CD14-positive monocyte (primary cell): ENCODE data around the gene CCDC102B. TPM values are rescaled to one million over a fixed set of nuclear protein-coding genes. Genes with fewer than 3 reads are reported as not detected.

Experiments used
- DNase-seq, 3 donors: peaks; one replicate each; pipeline ENCODE4 v3.0.0-alpha.2; 2011 to 2022
- H2AFZ ChIP-seq: 2 replicates; pipeline ENCODE4 v1.6.0; 2012; ENCODE audit warnings: mild to moderate bottlenecking, low read depth, low read length, inconsistent platforms; ENCODE audit not compliant: insufficient read depth, poor library complexity, severe bottlenecking
- H3K27ac ChIP-seq, 2 donors: 1 replicate in 1 of 2; 2 replicates in 1 of 2; pipeline ENCODE4 v1.5.1; 2012 to 2013; ENCODE audit warnings: low read length in 2 of 2, control low read depth in 1 of 2, inconsistent platforms in 1 of 2, low read depth in 1 of 2, mild to moderate bottlenecking in 1 of 2
- H3K27me3 ChIP-seq, 2 donors: one replicate each; pipeline versions ENCODE4 v1.6.0 to v1.6.1; 2011 to 2013; ENCODE audit warnings: low read length in 2 of 2; ENCODE audit not compliant: control insufficient read depth in 2 of 2, insufficient read depth in 2 of 2
- H3K36me3 ChIP-seq, 2 donors: replicated peaks in 1 of 2; 1 replicate in 1 of 2; 2 replicates in 1 of 2; pipeline versions ENCODE4 v1.5.1 to v1.6.1; 2012 to 2013; ENCODE audit warnings: low read length in 2 of 2, control low read depth in 1 of 2, inconsistent platforms in 1 of 2, mild to moderate bottlenecking in 1 of 2; ENCODE audit not compliant: insufficient read depth in 2 of 2, control insufficient read depth in 1 of 2
- H3K4me1 ChIP-seq, 2 donors: 1 replicate in 1 of 2; 2 replicates in 1 of 2; pipeline versions ENCODE4 v1.5.1 to v1.6.1; 2012 to 2013; ENCODE audit warnings: low read length in 2 of 2, control low read depth in 1 of 2, inconsistent platforms in 1 of 2, mild to moderate bottlenecking in 1 of 2, moderate library complexity in 1 of 2; ENCODE audit not compliant: insufficient read depth in 2 of 2, control insufficient read depth in 1 of 2
- H3K4me2 ChIP-seq: replicated peaks from 2 replicates; pipeline ENCODE3; 2012; ENCODE audit warnings: low read length, moderate library complexity, mild to moderate bottlenecking; ENCODE audit not compliant: poor library complexity, severe bottlenecking; ENCODE audit errors: extremely low read depth
- H3K4me3 ChIP-seq, 3 experiments: fragments of 200-600 bp in 1 of 3; sonication (generic) in 1 of 3; replicated peaks in 1 of 3; 1 replicate in 2 of 3; 2 replicates in 1 of 3; pipeline ENCODE4 v1.5.1; 2011 to 2013; ENCODE audit warnings: low read length in 3 of 3, mild to moderate bottlenecking in 3 of 3, control low read depth in 2 of 3, low read depth in 2 of 3, inconsistent platforms in 1 of 3, moderate library complexity in 1 of 3
- H3K79me2 ChIP-seq: 2 replicates; pipeline ENCODE4 v1.6.0; 2012; ENCODE audit warnings: mild to moderate bottlenecking, control low read depth, inconsistent platforms, low read length, moderate library complexity; ENCODE audit not compliant: insufficient read depth
- H3K9ac ChIP-seq: 2 replicates; pipeline ENCODE4 v1.6.0; 2017; ENCODE audit warnings: low read length, mild to moderate bottlenecking; ENCODE audit not compliant: insufficient read depth, poor library complexity, severe bottlenecking
- H3K9me3 ChIP-seq, 2 donors: replicated peaks in 1 of 2; 1 replicate in 1 of 2; 2 replicates in 1 of 2; pipeline versions ENCODE4 v1.5.1 to v1.6.1; 2012 to 2013; ENCODE audit warnings: low read length in 2 of 2, control low read depth in 1 of 2; ENCODE audit not compliant: control insufficient read depth in 1 of 2, insufficient read depth in 1 of 2
- H4K20me1 ChIP-seq: 2 replicates; pipeline ENCODE4 v1.6.0; 2012; ENCODE audit warnings: mild to moderate bottlenecking, low read length, control low read depth, moderate library complexity; ENCODE audit not compliant: insufficient read depth
- H3K27ac Mint-ChIP-seq, 7 donors: one replicate each; pipeline ENCODE4 v1.8.0; 2020; ENCODE audit warnings: mild to moderate bottlenecking in 7 of 7, mixed read lengths in 7 of 7, moderate library complexity in 6 of 7, inconsistent platforms in 2 of 7
- H3K27me3 Mint-ChIP-seq, 3 donors: one replicate each; pipeline ENCODE4 v1.8.0; 2021 to 2022; ENCODE audit warnings: low read depth in 3 of 3, mild to moderate bottlenecking in 3 of 3, mixed read lengths in 3 of 3, moderate library complexity in 3 of 3, inconsistent platforms in 1 of 3
- H3K36me3 Mint-ChIP-seq, 2 donors: one replicate each; pipeline ENCODE4 v1.8.0; 2020; ENCODE audit warnings: mixed read lengths in 2 of 2, inconsistent platforms in 1 of 2, mild to moderate bottlenecking in 1 of 2
- H3K4me1 Mint-ChIP-seq: one replicate; pipeline ENCODE4 v1.8.0; 2020; ENCODE audit warnings: mild to moderate bottlenecking, mixed read lengths
- H3K4me3 Mint-ChIP-seq, 2 donors: one replicate each; pipeline ENCODE4 v1.8.0; 2020; ENCODE audit warnings: mild to moderate bottlenecking in 2 of 2, mixed read lengths in 2 of 2, moderate library complexity in 1 of 2
- H3K9me3 Mint-ChIP-seq, 7 donors: one replicate each; pipeline ENCODE4 v1.8.0; 2020 to 2022; ENCODE audit warnings: mixed read lengths in 7 of 7, mild to moderate bottlenecking in 6 of 7, moderate library complexity in 6 of 7, inconsistent platforms in 2 of 7
- WGBS: methylation state at CpG from one replicate; pipeline ENCODE4 v1.1.5; 2013; ENCODE audit warnings: missing lambda C conversion rate; ENCODE audit not compliant: insufficient coverage; 5-methylcytosine and 5-hydroxymethylcytosine counted together
- intact Hi-C, 2 donors: fragments of 100-400 bp; cut with micrococcal nuclease; formaldehyde crosslinking; loops; one replicate each; pipeline versions ENCODE4 v1.15.0 to v1.15.1; 2023
- polyA plus RNA-seq, 3 donors: library from polyadenylated mRNA; depleted of rRNA in 1 of 3; unstranded in 2 of 3; stranded (reverse) in 1 of 3; fragments of 300-500 nt in 2 of 3; fragments of >200 nt in 1 of 3; fragmentation: Illumina TruSeq in 2 of 3; gene quantifications; 1 replicate in 2 of 3; 2 replicates in 1 of 3; pipeline ENCODE4 v1.2.3, GENCODE V29; 2012 to 2021
- TF ChIP-seq, protein P1 (sequence below): fragments of 200-600 bp; IDR thresholded peaks from one replicate; pipeline ENCODE4 v1.8.0; 2022; ENCODE audit warnings: antibody characterized with exemption, mild to moderate bottlenecking

The CCDC102B gene
- polyA plus RNA-seq, 3 donors, result 0.34 to 1.4 TPM; not detected in 1

DNA sequence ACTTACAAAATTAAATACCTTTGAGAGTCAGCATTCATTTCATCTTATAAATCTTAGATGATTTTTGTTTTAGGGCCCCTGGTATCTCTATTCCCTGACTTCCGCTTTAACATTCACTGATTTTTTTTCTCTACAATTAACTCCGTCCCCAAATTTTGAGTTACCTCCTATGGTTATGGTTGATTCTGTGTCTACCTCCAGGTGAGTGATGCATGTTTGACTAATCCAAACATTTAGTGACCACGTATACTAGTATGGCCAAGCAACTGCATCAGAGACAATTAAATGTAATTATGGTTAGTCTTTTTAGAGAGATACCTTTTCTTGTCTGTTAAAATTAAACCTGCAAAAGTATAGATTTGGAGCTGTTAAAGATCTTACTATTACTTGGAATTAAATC lies 120.3 kb downstream of the CCDC102B start:
- H3K79me2 ChIP-seq, result no peaks in the 10 kb centered on the region
- H3K4me1 ChIP-seq, result no peaks in the 10 kb centered on the region
- H3K9ac ChIP-seq, result no peak overlapping the region
- TF ChIP-seq, protein P1, sequence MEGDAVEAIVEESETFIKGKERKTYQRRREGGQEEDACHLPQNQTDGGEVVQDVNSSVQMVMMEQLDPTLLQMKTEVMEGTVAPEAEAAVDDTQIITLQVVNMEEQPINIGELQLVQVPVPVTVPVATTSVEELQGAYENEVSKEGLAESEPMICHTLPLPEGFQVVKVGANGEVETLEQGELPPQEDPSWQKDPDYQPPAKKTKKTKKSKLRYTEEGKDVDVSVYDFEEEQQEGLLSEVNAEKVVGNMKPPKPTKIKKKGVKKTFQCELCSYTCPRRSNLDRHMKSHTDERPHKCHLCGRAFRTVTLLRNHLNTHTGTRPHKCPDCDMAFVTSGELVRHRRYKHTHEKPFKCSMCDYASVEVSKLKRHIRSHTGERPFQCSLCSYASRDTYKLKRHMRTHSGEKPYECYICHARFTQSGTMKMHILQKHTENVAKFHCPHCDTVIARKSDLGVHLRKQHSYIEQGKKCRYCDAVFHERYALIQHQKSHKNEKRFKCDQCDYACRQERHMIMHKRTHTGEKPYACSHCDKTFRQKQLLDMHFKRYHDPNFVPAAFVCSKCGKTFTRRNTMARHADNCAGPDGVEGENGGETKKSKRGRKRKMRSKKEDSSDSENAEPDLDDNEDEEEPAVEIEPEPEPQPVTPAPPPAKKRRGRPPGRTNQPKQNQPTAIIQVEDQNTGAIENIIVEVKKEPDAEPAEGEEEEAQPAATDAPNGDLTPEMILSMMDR, result no peak
- no peak overlapping the region for H3K4me2 ChIP-seq
- Mint-ChIP-seq H3K9me3 (peaks cover 0 to 3% (median 1%) of the 10 kb centered on the region in 7 donors), H3K36me3 (no peaks in the 10 kb centered on the region), H3K4me1 (peaks cover 2% of the 10 kb centered on the region), H3K27ac (no peak overlapping the region), H3K27me3 (peaks cover 0 to 3% (median 0%) of the 10 kb centered on the region in 3 donors), H3K4me3 (no peak overlapping the region)
- H3K27ac ChIP-seq, result no peak overlapping the region
- H3K9me3 ChIP-seq, result no peaks in the 10 kb centered on the region
- H3K27me3 ChIP-seq, result no peaks in the 10 kb centered on the region
- intact Hi-C loops, result no loop called here
- no peak overlapping the region for H2AFZ ChIP-seq
- no peak for DNase-seq
- no peaks in the 10 kb centered on the region for H4K20me1 ChIP-seq
- H3K36me3 ChIP-seq, result no peaks in the 10 kb centered on the region
- no peak overlapping the region for H3K4me3 ChIP-seq
- WGBS, result no CpG with 5 or more reads among the region's 3 CpGs

DNA sequence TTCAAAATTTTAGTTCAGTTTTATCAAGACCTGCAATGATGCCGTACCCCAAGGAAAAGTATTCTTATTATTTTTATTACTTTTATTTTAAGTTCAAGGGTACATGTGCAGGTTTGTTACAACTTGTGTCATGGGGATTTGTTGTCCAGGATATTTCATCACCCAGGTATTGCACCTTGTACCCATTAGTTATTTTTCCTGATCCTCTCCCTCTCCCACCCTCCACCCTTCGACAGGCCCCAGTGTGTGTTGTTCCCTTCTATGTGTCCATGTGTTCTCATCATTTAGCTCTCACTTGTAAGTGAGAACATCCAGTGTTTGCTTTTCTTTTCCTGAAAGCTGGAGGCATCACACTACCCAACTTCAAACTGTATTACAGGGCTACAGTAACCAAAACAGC lies 122.0 kb downstream of the CCDC102B start:
- no peak overlapping the region for H3K4me3 ChIP-seq
- Mint-ChIP-seq H3K4me3 (no peak overlapping the region), H3K27me3 (no peaks in the 10 kb centered on the region), H3K36me3 (no peaks in the 10 kb centered on the region), H3K4me1 (no peaks in the 10 kb centered on the region), H3K27ac (no peak overlapping the region), H3K9me3 (peaks cover 0 to 3% (median 0%) of the 10 kb centered on the region in 7 donors)
- no peak overlapping the region for H3K27ac ChIP-seq
- H3K36me3 ChIP-seq, result no peaks in the 10 kb centered on the region
- H4K20me1 ChIP-seq, result no peaks in the 10 kb centered on the region
- no peaks in the 10 kb centered on the region for H3K79me2 ChIP-seq
- H3K9ac ChIP-seq, result no peak overlapping the region
- no peaks in the 10 kb centered on the region for H3K9me3 ChIP-seq
- intact Hi-C loops, result no loop called here
- TF ChIP-seq, protein P1, result no peak
- H3K4me1 ChIP-seq, result no peaks in the 10 kb centered on the region
- WGBS, result 100% methylated on average over 1 of the region's 2 CpGs
- H2AFZ ChIP-seq, result no peak overlapping the region
- no peak overlapping the region for H3K4me2 ChIP-seq
- DNase-seq, result no peak
- H3K27me3 ChIP-seq, result no peaks in the 10 kb centered on the region
